ENCODE data around the gene PTF1A. TPM values are rescaled to one million over a fixed set of nuclear protein-coding genes. Genes with fewer than 3 reads are reported as not detected.

The PTF1A gene
- total RNA-seq, 1 donor from 2014 or later, result not detected

GRCh38 chr10:23197416-23197861 is 5.3 kb downstream of the PTF1A start:
- no peak overlapping the region for H3K4me3 Mint-ChIP-seq
- Histone ChIP-seq H3K4me2 (no peak overlapping the region), H3K4me3 (no peak overlapping the region)

GRCh38 chr10:23198610-23198939 is 6.5 kb downstream of the PTF1A start:
- Histone ChIP-seq H3F3A (ENCODE audit: low read depth) (peaks cover 38% of the 10 kb centered on the region), H3K36me3 (no peaks in the 10 kb centered on the region), H3K79me2 (ENCODE audit: low read depth) (no peaks in the 10 kb centered on the region), H2AFZ (replicated peaks) (peak overlapping the region; percentile 92), H3K9ac (no peak overlapping the region), H3K27ac (no peak overlapping the region), H3K27me3 (peaks cover 100% of the 10 kb centered on the region), H3K4me3 (peak overlapping the region; percentile 57), H3K9me3 (ENCODE audit: low read depth) (no peaks in the 10 kb centered on the region), H4K20me1 (ENCODE audit: low read depth) (peaks cover 100% of the 10 kb centered on the region), H3K4me1 (peaks cover 36% of the 10 kb centered on the region), H3K4me2 (peak overlapping the region; percentile 93)
- Mint-ChIP-seq H3K27ac (no peak overlapping the region), H3K36me3 (no peaks in the 10 kb centered on the region), H3K9me3 (no peaks in the 10 kb centered on the region), H3K27me3 (ENCODE audit: insufficient read depth, low read depth) (peaks cover 89% of the 10 kb centered on the region), H3K4me1 (peaks cover 21% of the 10 kb centered on the region), H3K4me3 (peak overlapping the region; percentile 52)
- DNase-seq (ENCODE audit: low spot score), result peak; percentile 71
- TF ChIP-seq EZH2phosphoT487 (IDR thresholded peaks at IDR 0.05) (peak; percentile 62), CTCF (IDR thresholded peaks at IDR 0.05) (no peak)

More at GRCh38 chr10:23197416-23197861, 5.3 kb downstream of the PTF1A start:
- Histone ChIP-seq H3K9ac (no peak overlapping the region), H2AFZ (replicated peaks) (no peak overlapping the region), H3K9me3 (ENCODE audit: low read depth) (no peaks in the 10 kb centered on the region), H3K79me2 (ENCODE audit: low read depth) (no peaks in the 10 kb centered on the region), H3K36me3 (no peaks in the 10 kb centered on the region), H3K4me1 (peaks cover 29% of the 10 kb centered on the region), H3K27ac (no peak overlapping the region), H3K27me3 (peaks cover 100% of the 10 kb centered on the region), H3F3A (ENCODE audit: low read depth) (peaks cover 28% of the 10 kb centered on the region), H4K20me1 (ENCODE audit: low read depth) (peaks cover 97% of the 10 kb centered on the region)
- Mint-ChIP-seq H3K27me3 (ENCODE audit: insufficient read depth, low read depth) (peaks cover 85% of the 10 kb centered on the region), H3K9me3 (no peaks in the 10 kb centered on the region), H3K36me3 (no peaks in the 10 kb centered on the region), H3K4me1 (peaks cover 21% of the 10 kb centered on the region), H3K27ac (no peak overlapping the region)
- TF ChIP-seq EZH2 (IDR thresholded peaks at IDR 0.05) (no peak), EZH2phosphoT487 (IDR thresholded peaks at IDR 0.05) (no peak)
- DNase-seq (ENCODE audit: low spot score), result peak; percentile 26

- Histone ChIP-seq H3K9ac (no peak overlapping the region), H2AFZ (replicated peaks) (peak overlapping the region; percentile 92), H3K27ac (no peak overlapping the region), H4K20me1 (ENCODE audit: low read depth) (peaks cover 100% of the 10 kb centered on the region), H3K9me3 (ENCODE audit: low read depth) (no peaks in the 10 kb centered on the region), H3K4me2 (peak overlapping the region; percentile 93), H3K36me3 (no peaks in the 10 kb centered on the region), H3K79me2 (ENCODE audit: low read depth) (no peaks in the 10 kb centered on the region), H3K27me3 (peaks cover 100% of the 10 kb centered on the region), H3K4me1 (peaks cover 41% of the 10 kb centered on the region), H3K4me3 (peak overlapping the region; percentile 57), H3F3A (ENCODE audit: low read depth) (peaks cover 44% of the 10 kb centered on the region)
- peaks cover 91% of the 10 kb centered on the region for H3K27me3 Mint-ChIP-seq (ENCODE audit: insufficient read depth, low read depth)
- no peak overlapping the region for H3K4me3 Mint-ChIP-seq
- H3K27ac Mint-ChIP-seq, result no peak overlapping the region
- peak; percentile 29 for TF ChIP-seq CTCF (IDR thresholded peaks at IDR 0.05)
- peak; percentile 85 for TF ChIP-seq EZH2 (IDR thresholded peaks at IDR 0.05)
- TF ChIP-seq EZH2phosphoT487 (IDR thresholded peaks at IDR 0.05), result peak; percentile 47
- H3K9me3 Mint-ChIP-seq, result no peaks in the 10 kb centered on the region
- no peaks in the 10 kb centered on the region for H3K36me3 Mint-ChIP-seq
- peaks cover 25% of the 10 kb centered on the region for H3K4me1 Mint-ChIP-seq
- peak; percentile 87 for DNase-seq (ENCODE audit: low spot score)
Observed at GRCh38 chr10:23198940-23199767, 7.0 kb downstream of the PTF1A start.
